HG03159 (cell line): Measurements from ENCODE around the gene TUBA1B.

Source experiments
- ATAC-seq: cut with Tn5 transposase; IDR thresholded peaks from one replicate; pipeline ENCODE4 v1.9.1; 2021; ENCODE audit warnings: mild to moderate bottlenecking, moderate library complexity; ENCODE audit not compliant: unreplicated experiment

The TUBA1B gene

DNA sequence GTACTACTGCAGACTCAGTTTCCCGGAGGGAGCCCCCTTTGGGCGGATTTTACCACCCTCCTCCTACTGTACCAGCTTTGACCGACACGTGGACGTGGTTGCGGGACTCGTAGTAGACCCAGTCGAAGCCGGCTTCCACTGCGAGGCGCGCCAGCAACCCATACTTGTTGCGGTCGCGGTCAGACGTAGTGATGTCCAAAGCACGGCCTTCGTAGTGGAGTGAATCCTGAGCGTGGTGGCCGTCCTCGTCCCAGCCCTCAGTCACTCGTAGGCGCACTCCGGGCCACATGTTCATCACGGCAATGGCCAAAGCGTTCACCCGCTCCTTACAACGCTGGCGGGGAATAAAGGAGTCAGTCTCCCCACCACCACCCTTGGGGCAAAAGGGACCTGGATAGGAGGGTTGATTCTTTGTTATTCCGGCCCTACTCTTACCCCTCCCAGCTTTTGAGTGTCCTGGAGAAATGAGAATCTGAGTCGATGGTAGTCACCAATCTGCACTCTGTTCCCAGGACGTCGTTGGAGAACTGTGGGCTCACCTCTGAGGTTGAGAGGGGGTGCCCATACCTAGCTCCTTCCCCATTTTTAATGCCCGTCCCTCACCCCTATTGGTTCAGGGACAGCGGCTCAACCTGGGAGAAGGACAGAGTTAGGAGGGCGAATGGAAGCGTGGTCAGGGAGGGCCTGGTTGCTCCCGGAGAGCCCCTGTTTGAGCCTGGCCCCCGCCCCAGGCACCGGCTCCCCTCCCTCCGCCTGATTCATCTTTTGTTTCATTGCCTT is 39.9 kb downstream of the TUBA1B start:
- no peak for ATAC-seq

DNA sequence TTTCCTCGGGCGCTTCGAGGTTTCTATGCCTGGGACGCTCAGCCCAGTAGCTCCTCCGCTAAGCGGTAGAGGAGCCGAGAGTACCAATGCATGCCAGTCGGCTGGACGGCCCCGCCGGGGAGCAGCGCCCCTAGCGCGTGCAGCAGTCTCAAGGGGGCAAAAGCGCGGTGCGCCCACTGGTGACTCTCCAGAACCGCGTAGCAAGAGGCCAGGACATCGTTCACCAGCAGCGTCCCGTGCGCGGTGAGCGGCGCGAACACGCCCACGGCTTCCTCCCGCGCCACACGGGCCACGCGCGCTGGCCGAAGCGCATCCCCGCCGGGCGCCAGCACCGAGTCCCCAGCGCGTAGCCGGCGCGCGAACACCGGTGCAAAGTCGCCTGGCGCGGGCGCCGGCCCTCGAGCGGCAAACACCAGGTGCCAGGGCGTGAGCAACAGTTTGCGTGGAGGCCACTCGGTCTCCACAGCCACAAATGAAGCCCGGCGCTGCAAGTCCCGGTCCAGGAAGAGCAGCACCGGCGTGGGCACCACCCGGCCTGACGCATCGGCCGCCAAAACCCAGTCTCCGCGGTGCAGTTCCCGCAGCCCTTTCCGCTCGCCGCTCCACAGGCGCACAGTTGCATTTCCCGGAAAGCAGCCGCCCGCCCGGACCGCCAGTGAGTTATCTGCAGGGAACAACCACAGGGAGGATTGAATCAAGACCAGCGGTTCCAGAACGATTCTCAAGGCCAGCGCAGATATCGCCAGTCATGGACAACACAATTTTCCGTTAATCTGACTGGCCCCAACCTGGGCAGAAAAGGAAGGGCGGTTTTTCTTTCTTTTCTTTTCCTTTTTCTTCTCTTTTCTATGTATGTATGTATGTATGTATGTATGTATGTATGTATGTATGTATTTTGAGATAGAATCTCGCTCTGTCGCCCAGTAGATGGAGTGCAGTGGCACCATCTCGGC is 41.1 kb downstream of the TUBA1B start:
- no peak for ATAC-seq

DNA sequence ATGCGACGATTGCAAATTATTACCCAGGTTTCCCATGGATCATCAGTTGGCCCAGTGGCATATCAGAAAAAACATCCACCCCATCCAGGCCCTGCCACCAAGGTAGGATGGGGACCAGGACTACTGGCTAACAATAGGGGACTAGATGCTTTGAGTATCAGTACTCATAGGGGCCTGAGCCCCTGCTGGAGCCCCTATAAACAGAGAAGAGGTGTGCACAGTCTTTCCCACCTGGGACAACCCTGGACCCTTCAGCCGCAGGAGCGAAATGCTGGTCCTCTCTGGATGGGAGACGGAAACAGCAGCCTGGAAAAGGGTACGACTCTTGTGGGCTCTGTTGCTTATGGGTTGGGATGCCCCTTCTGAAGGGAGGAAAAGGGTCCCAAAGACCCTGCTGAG is 42.3 kb downstream of the TUBA1B start:
- ATAC-seq, result no peak

DNA sequence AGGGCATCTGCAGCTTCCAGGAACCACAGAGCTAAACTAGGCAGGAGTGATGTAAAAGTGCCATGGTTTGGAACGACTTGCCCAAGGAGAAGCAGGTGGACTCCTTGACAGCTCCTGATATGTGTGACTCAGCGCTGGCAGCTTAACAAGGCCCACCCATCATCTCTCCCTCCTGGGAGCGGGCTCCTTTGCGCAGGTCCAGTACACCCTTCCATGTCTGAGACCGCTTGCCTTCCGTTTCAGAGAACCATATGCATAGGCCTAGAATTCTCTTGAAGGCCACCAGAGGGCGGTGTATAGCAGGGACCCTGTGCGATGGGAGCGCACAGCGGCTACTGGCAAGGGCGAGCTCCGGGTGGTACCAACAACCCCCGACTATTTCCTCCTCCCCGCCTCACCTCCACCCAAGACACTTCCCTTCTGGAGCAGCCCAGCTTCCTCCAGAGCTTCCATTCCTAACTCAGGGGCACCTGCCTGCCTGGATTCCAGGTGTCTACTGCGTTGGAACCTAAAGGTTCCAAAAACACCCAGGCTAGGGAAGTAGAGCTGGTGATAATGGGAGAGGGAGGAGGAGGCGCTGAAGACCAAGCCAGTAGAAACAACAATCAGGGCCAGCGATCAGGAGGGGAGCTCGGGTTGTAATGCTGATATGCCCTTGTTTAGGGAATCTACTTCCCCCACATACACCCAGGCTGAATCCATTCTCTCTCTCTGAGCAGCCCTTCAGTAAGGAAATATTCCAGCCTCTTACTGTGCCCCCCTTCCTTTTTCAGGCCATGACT is 42.9 kb downstream of the TUBA1B start:
- ATAC-seq, result peak; percentile 83

DNA sequence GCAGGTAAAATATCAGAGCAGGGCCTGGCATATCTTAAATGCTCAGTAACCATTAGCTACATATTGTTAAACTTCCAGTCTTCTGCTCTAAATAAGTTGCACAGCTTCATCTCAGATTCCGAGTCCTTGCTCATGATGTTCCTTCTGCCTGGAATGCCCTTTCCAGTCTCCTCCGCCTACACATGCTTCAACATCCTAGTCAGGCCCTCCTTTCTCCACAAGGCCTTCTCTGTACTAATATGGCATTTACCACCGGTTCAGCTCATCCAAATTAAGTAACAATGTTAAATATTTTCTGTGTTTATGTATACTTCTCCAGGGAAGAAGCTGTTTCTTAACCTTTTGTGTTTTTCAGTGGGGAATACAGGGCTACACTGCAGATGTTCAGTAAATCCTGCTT is 45.1 kb downstream of the TUBA1B start:
- ATAC-seq, result no peak

DNA sequence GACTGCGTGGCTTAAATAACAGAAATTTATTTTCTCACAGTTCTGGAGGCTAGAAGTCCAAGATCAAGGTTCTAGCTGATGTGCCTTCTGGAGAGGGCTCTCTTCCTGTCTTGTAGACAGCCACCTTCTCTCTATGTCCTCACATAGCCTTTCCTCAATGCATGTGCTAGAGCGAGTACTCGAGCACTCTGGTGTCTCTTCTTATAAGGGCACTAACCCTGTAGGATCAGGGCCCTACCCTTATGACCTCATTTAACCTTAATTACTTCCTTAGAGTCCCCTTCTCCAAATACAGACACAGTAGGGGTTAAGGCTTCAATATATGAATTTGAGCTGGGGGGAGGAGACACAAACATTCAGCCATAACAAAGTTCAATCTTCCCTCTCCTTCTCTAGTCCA is 46.8 kb downstream of the TUBA1B start:
- ATAC-seq, result no peak

DNA sequence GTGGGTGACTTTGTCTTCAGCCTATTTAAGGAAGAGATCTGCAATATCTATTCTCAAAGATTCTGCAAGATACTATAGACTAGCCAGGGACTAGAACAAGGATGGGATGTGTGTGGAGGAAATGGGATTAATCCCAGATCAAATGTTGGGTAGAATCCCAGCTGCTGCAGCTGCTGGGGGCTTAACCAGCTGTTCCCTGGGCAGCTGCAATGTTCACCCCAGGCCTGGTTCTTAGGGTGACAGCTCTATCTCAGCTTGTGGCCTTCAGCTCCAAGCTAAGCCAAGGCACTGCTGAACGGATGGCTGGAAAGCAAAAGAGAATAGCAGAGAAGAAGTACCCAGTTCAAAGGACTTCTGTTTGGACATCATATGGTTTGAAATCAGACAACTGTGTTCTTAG is 51.4 kb downstream of the TUBA1B start:
- ATAC-seq, result no peak
